Midbrain (tissue), 1 donor: Measurements from ENCODE around the gene EPN1.

Experiments
- DNase-seq: peaks from one replicate; lab custom pipeline; 2025; lab: John Stamatoyannopoulos, UW

EPN1 gene

DNA sequence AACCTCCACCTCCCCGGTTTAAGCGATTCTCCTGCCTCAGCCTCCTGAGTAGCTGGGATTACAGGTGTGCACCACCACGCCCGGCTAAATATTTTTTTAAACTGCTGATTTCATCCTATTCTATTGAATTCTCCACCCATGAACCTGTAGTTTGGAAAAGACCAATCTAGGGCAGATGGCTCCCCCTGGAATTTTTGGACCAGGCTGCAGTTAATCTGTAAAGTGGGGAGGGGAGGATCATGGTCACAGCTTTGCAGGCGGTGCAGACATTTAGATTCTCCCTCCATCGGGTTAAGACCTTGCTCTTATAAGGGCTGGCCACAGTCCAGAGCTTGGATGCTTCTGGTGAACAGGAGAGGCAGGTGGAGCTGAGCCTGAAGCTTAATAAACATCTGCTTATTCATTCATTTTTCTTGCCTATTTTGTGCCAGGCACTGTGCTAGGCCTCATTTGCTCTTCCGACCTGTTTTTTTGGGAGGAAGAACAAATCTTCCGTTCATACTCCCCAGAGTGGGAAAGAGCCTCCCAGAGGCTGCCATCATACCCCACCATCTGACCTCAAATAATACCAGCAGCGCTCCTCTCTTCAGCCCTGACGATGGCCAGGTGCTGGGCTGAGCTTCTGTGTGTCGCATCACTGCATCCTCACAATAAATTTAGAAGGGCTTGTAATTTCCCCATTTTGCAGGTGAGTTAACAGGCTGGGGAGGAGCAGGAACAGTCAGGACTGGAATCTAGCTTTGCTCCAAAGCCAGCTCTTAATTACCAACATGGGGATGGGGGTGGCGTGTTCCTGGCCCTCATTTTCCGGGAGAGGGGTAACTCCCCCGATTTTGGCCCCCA is 27.9 kb upstream of the EPN1 start:
- DNase-seq, result no peak

DNA sequence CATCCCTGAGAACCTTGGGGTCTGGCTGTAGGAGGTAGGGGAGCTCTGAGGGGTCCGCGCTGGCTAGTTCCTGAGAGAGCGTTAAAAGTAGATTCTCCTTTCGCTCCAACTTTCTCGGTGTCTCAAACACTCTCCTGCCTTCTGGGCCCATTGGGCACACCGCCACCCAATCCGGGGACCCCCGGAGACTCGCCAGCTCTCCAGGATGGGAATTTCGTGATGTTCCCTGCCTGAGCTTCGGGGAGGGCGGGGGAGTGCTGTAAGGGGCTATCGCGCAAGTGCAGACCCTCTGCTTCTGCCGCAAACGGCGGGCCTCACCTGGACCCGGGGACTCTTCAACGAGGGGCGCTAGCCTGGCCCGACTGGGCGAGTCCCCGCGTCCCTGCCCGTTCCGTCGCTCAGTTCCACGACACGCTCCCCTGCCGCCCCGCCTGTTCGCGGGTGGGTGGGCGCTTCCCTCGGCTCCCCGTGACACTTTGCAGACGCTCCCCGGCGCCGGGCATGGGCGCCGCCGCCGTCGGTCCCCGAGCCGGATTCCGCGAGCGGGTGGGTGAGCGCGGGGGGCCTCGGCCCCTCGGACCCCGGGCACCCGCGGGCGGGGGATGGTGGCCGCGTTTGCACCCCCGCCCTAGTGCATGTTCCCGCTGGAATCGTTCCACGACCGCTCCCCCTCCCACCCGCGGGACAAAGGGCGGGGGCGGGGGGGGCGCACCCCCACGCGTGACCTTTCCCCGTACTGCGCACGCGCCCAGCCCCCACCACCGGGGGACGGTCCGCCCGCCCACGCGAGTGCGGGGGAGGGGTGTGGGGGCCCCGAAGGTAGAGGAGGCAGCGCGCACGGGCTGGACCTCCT is 27.1 kb upstream of the EPN1 start, which contains the start of gene CCDC106:
TSS of gene CCDC106 (plus strand) at position 481 of the 853 bp plus-strand sequence. CDS start 835 bp downstream, outside the sequence.
- peak; percentile 76 for DNase-seq

- no peak for DNase-seq
Measured at GRCh38 chr19:55648585-55649267, 26.3 kb upstream of the EPN1 start.

DNA sequence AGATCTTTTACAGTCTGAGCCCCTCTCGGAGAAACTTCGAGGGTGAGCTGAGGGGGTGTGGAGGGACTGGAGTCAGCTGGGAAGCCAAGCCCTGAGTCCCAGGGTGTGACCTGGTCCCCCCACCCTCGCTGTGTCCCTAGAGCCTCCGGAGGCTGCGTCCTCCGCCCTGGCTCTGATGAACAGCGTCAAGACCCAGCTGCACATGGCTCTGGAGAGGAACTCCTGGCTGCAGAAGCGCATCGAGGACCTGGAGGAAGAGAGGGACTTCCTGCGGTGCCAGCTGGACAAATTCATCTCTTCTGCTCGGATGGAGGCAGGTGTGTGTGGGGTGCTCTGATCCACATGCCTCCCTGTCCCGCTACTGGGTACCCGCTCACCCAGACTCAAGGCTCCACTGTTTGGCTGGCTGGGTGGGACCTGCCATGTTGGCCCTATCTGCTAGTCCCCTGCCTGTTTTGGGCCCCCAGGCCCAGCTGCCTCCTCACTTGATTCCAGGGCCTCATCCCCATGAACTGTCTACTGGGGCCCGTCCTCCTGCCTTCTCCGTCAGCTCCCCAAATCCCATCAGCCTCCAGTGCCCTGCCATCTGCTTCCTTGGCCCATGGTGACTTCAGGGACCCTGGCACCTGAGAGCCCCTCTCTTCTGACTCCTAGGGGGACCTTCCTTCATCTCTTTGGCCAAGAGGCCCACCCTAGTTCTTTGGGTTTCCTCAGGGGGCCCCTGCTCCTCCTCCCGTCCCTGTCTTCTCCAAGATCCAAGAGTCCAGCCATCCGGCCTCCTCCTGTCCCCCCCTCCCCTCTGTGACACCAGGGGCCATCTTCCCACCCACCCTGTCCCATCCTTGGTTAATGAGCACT is 25.5 kb upstream of the EPN1 start:
- no peak for DNase-seq

- no peak for DNase-seq
Measured at GRCh38 chr19:55650126-55650557, 24.9 kb upstream of the EPN1 start.

DNA sequence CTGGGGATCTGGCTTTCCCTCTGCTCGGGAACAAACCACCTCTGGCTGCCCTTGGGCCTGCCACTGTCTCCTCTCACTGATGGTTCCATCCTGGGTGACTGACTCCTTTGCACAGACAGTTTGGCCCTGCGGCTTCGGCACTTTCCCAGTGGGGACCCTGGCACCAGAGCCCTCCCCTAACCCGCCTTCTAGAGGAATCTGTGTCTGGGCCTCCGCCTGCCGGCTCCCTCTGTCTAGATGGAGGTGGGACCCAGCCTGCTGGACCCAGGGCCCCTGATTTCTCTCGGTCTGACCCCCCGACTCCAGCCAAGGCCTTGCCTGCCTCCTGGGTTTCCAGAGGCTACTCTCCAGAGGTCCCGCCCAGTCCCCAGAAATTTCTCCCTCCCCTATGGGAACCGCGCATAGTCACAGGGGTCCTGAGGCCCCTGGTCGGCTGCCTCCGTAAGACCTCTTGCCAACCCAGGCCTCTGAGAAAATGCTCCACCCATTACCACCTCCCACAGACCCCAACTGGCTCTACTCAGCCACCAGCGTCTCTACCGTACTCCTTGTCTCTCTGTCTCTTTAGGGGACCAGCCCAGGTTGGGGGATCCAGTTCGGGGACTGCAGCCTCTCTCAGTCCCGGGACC is 24.3 kb upstream of the EPN1 start:
- no peak for DNase-seq

GRCh38 chr19:55651236-55651635 is 23.8 kb upstream of the EPN1 start:
- DNase-seq, result no peak

- no peak for DNase-seq
Measured at GRCh38 chr19:55652311-55653128, 22.5 kb upstream of the EPN1 start.

DNA sequence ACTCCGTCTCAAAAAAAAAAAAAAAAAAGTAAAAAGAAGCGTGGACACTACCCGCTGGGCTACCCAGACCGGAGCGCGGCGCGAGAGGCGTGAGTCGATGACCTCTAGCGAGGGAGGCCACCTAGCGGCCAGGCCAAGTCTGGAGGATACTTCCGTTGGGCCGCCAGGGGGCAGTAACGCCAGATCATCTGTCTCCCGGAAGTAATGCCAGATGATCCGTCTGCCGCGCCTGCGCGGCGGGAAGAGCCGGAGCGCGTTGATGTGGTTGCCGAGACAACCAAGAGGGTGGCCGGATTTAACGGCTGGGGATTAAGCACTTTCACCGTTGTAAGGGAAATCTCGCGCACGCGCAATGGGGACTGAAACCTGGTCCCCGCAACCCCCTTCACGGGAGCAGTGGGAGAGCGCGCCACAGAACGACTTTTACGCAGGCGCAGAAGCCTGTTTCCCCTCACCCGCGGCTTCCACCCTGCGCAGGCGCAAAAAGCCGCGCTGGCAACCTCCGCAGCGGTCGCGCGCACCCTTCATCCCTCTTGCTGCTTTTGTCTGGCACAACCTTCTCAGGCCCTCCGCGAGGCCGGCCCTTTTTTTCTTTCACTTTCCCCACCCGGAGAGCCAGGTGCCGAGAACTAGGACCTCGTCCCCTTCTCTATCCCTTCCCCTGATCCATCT is 21.2 kb upstream of the EPN1 start:
- peak; percentile 98 for DNase-seq

DNA sequence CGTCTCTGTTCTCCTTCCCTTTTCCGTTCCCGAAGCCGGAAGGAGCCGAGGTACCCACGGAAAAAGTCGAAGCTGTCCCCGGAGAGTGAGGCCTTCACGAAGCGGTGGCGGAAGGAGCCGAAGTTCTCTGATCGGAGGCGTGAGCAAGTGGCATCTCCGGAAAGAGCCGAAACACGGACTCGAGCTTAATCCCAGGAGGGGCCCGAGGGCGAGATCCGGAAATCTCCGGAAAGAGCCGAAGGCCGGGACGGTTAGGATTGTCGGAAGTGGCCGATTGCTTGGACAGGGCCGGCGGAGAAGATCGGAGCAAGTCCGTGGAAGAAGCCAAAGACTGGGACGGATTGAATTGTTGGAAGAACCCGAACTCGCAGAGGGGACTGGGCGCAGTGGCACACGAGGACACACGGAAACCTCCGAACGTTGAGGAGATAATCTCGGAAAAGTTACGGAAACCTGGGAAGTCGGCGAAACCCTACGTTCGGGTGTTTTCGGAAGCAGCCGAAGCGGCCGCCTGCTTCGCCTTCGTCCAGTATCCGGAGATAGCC is 20.6 kb upstream of the EPN1 start:
- DNase-seq, result peak; percentile 98

DNA sequence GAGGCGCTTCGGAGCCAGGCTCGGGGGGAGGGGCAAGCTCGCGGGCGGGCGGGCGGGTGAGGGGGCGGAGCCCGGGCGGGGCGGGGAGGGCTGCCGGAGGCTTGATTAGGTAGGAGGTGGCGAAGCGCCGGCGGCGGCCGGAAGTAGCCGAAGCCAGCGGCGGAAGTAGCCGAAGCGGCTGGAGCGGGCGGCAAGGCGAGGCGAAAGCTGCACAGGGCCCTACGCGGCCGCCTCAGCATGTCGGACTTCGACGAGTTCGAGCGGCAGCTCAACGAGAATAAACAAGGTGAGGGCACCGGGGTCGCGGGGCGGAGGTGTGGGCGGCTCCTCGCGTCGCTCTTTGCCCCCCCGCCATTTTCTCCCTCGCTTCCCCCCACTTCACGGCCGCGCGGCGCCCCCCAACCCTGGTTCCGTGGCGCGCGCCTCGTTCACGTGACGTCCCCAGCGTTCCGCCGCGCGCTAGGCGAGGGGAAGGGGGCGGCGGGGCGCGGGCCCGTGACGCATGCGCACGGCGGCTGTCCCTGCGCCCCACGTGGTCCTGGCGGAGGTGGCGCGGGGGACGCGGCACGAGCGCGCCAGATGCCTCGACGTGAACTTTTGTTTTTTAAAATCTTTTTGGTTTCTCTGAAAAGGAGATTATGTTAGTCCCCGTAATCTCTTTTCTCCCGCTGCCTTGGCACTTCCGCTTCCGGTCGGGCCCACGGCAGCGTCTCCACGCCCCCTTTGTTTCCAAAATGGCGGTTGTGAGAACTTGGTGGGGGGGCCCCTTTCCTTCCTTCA is 20.0 kb upstream of the EPN1 start, which contains the start of gene U2AF2:
TSS of gene U2AF2 (plus strand) at position 168 of the 780 bp plus-strand sequence. CDS start at position 238, 70 bp downstream.
- peak; percentile 96 for DNase-seq

DNA sequence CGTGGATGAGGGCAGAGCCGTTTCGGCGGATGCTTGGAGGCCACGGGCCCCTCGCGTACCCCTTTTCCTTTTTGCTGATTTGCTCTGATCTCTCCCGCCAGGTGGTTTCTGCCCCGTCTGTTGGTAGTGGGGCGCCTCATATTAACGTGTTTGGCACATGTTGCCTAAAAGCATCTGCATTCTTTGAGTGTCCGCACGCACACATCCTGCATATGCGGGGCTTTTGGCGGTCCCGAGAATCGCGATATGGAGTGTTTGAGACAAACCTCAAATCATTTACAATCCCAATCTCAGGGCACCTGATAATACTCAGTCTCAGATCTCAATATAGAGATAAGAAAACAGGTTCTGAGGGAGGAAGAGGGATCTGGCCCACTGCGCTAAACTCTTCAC is 19.4 kb upstream of the EPN1 start:
- DNase-seq, result no peak

DNA sequence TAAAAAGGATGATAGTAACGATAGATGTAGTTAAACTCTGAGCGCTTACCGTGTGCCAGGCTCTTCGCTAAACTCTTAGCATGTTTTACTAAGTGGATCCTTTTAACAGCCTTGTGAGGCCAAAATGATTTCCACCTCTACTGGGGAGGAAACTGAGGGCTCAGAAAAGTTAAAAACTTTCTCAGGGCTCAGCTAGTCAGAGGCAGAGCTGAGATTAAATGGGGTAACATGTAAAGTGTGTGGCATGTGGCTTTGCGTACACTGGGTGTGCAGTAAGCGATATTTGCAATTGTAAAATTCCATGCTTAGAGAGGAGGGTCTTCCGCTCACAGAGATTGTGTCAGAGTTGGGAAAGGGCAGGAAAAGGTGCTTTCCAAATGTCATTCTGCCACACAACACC is 18.5 kb upstream of the EPN1 start:
- DNase-seq, result no peak

DNA sequence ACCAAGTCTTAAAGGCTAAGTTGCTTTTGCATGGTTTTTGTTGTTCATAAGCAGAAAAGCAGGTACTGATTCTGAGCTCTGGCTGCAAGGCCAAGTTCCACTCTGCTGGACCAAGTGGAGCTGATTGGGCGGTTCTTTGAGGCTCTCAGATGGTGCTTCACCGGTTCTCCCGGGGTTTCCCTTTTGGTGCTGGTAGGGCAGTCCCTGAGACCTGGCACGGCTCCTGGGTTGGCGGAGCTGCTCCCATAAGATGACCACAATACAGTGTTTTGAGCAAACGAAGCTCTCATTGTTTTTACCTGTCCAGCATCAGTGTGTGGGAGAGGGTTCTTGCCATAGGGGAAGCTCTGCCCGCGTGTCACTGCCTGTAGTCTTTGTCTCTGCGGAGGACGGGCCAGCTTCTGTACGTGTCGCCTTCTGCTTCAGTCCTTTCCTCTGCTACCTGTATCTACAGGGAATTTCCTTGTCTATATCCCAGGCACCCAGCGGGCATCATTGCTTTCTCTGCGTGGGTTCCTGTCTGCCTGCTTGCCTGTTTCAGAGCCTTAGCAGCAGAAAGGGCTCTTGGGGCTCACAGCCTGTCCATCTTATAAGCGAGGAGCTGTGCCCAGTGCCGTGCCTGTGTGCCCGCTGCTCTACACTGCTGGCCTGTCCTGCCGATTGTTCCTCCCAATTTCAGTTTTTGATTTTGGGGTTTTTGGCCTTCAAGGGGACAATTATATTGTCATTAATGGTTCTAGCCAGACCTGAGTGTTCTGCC is 17.9 kb upstream of the EPN1 start:
- DNase-seq, result no peak

DNA sequence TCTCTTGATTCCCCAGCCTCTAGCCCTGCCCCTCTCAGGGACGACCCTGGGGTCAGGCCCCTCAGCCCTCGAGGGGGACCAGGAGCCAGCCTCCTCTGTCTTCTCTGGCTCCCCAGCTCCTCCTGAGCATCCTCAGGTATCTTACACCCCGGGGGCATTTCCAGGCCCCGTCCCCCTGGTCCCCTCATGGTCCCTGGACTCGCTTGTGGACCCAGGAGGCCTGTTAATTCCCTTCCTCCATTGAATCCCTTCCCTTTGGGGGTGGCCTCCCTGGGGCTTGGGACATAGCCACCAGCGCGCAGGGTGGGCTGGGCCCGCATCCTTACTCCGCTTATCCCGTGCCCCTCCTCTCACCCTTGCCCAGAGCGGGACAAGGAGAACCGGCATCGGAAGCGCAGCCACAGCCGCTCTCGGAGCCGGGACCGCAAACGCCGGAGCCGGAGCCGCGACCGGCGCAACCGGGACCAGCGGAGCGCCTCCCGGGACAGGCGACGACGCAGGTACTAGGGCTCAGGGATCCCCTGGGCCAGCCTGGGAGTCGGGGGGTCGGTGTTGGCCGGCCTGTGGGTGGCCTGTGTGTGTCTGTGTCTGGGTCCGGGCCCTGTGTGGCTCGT is 16.1 kb upstream of the EPN1 start:
- DNase-seq, result no peak

GRCh38 chr19:55659822-55660221 is 15.2 kb upstream of the EPN1 start:
- no peak for DNase-seq

DNA sequence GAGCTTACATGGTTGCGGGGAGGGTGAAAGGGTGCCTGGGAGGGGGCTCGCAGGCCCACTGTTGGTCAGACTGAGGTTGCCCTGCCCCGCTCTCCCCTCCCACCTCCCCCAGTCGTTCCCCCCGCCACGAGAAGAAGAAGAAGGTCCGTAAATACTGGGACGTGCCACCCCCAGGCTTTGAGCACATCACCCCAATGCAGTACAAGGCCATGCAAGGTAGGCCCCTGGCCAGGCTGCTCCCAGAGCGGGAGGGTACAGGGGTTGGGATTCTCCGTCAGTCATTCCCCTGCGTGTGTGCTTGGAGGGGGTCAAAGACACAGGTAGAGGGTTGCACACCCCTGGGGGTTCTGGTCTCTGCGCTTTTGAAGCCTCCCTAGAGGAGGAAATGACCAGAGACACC is 14.6 kb upstream of the EPN1 start:
- DNase-seq, result no peak
